NCI-H1436 (cell line): ENCODE data around the gene CHRNB2.

Experiments
- DNase-seq: peaks from one replicate; lab custom pipeline; 2025; lab: John Stamatoyannopoulos, UW

CHRNB2 gene

DNA sequence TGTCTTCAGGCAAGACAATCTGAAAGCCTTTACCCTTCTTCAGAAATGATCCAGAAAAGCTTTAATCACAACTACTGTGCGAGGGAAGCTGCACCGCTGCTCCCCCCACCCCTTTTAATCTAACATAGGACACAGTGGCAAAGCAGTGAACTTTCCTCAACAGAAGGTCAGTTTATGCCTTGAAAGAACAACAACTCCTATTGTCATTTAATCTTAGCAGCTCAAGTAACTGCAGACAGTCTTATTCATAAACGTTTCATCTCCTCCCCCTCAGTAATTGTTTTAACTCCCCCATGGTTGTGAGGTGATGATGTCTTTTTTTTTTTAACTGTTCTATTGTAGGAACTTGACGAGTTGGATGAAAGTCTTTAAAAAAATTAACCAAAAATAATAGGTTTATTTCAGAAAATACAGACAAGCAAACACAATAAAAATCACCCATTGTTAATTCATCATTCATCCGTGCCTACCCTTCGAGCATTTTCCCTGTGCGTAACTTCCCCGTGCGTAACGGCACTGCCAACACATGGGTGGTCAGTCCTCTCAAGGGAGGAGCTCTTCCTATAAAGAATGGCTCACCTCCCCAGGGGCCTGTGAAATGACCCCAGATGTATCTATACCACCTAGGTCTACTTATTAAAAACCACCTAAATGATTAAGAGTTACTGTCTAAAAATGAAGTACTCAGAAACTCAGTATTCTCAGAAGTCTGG is 43.7 kb downstream of the CHRNB2 start:
- no peak for DNase-seq

DNA sequence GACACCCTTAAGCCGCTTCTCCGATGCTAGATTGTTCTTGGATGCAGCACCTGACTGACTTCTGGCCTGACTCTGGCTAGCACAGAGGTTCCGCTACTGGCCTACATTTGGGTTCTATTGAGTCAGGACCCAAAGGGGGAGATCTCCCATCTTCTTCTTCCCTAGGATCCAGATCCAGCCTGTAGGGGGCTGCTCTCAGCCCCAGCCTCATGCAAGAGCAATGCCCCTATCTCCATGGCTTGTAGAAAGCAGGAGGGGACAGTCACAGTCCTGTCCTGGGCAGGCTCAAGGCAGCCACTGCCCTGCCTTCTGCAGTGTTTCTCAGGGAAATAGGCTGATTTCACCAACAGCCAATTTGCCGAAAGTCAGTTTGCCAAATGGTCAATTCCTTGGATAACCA is 46.7 kb downstream of the CHRNB2 start:
- DNase-seq = no peak

DNA sequence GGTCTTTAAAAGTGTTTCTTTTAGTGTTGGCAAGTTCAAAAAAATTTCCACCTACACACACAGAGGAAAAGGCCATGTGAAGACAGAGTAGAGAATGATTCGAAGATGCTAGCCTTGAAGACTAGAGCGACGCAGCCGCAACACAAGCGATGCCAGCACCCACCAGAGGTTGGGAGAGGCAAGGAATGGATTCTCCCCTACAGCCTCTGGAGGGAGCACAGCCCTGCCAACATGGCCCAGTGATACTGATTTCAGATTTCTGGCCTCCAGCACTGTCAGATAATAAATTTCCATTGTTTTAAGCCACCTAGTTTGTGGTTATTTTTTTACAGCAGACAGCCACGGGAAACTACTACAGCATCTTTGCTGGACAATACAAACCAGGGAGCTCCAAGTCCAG is 47.3 kb downstream of the CHRNB2 start:
- no peak for DNase-seq

DNA sequence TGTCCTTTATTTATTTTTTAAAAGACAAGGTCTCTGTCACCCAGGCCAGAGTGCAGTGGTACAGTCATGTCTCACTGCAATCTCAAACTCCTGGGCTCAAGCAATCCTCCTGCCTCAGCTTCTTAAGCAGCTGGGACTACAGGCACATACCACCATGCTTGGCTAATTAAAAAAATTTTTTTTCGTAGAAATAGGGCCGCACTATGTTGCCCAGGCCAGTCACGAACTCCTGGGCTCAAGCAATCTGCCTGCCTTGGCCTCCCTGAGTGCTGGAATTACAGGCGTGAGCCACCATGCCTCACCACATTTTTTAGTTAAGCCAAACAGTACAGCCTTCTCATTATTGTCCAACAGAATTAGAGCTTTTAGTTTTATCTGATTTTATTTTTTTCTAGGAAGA is 47.8 kb downstream of the CHRNB2 start:
- DNase-seq = no peak

DNA sequence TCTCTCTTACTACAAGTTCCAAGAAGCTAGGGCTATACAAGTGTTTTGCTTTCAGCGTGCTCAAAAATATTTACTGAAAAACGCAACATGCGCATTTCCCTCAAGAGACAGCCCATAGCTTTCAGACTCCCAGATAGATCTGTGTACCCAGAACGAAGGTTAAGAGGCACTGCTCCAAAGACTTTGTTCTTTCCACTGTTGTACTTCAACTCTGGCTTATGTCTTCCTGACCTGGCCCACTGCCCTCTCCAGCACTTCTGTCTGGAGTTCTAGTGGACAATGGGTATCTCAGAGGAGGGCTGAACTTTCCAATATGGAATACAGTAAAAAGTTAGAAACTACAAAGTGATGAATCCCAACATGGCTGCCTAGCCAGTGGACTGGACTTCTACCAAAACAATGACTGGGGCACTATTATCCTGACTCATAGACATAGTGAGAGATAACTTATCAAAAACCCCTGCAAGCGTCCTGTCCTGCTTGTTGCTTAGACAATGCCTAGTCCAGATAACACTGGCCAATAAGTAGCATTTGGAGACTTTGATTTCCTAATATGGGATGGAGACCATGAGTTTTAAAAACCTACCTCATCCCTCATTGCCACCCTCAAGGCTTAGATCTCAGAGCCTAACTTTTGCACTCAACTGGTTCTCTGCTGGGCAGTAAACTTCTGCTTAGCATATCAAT is 49.2 kb downstream of the CHRNB2 start:
- no peak for DNase-seq

DNA sequence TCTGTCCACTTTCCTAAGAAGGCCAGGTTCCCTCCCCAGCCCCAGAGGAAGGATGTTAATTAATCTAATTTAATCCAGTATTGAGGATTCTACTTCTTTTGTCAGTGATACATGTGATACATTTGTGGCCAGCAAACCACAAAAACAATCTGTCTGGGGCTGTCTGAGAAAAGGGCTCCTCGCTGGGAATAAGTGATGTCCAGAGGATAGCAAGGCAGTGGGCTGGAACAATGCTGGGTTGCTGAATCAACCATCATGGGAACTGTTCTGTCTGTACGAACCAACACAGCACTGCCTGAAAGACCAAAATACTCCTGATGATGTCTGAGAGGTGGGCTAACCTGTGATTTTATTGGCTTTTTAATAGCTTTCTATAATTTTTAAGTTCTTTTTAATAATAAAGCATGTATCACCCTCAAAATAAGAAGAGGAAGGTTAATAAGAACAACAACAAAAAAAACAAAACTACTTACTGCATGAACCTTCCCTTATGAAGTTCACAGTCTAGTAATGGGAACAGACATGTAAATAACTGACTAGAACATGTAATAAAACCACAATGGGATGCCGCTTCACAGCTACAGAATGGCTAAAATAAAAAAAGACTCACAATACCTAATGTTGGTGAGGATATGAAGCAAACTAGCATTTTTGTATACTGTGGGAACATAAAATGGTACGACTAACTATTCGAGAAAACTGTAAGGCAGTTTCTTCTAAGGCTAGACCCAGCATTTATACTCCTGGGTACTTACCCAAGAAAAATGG is 51.8 kb downstream of the CHRNB2 start:
- DNase-seq = no peak

DNA sequence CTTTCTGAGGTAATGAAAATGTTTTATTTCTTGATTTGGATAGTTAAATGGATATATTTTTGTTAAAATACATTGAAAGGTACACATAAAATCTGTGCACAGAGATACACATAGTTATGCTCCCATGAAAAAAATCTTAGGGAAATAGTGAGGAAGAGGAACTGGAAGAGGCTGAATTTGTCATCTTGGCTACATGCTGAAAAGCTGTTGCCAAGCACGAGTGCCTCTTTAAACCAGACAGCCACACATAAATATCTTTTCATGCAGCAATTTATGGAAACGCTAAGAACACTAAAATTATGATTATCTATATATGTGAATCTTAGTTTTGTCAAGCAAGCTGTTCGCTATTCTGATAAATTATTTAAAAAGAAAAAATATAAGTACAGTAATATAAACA is 53.2 kb downstream of the CHRNB2 start:
- DNase-seq = no peak

DNA sequence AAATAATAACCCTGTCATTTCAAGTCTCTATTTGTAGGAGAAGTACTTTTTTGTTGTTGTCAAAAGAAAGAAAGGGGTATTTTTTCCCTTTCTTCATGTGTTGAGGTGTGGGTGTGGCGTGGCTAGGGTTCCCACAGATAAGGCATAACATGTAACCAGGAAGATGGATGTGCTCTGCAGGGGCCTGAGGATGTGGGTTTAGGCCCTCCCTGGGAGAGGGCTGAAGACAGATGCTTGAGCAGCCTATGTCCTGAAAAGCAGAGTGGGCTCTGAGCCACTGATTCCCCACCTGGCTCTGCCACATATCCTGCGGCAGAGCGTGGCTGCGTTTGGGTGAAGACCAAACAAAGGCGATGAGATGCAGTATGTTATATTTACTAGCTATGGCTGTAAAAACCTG is 54.3 kb downstream of the CHRNB2 start:
- no peak for DNase-seq

DNA sequence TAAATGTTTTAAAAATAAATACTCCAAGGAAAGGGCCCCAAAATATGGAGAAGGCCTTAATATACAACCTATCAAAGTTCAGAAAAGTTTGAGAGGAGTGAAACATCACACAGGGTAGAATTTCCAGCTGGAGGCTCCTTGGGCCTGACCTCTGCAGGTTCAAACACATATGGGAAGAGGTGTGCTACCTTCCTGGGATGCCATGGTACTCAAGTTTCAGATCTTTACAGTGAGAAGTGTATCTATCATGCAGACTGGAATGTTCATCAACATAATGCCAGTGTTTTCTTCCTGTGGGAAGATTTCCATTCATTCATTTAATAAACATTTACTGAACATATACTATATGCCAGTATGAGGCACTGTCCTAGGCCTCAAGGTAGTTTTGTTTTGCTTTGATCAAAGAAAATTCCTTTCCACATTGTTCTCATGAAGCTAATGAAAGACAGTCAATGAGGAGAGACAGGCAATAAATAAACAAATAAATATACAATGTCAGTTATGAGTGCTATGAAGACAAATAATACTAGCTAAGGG is 55.0 kb downstream of the CHRNB2 start:
- DNase-seq = no peak

DNA sequence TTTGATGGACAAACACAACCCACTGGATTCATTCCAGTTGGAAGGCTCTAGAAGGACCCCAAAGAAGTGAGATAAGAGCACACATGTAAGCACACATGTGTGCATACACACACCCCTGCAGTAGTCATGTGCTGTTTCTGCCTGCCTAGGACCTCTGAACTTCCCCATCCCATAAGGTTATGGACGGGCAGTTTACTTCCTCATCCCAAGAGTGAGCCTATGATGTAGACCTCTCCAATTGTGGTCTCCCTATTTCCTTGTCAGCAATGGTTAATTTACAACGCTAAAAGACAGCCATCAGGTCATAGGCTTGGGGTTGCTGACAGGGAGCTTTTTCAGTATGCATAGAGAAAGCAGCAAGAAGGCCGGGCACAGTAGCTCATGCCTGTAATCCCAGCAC is 55.8 kb downstream of the CHRNB2 start:
- DNase-seq = no peak

DNA sequence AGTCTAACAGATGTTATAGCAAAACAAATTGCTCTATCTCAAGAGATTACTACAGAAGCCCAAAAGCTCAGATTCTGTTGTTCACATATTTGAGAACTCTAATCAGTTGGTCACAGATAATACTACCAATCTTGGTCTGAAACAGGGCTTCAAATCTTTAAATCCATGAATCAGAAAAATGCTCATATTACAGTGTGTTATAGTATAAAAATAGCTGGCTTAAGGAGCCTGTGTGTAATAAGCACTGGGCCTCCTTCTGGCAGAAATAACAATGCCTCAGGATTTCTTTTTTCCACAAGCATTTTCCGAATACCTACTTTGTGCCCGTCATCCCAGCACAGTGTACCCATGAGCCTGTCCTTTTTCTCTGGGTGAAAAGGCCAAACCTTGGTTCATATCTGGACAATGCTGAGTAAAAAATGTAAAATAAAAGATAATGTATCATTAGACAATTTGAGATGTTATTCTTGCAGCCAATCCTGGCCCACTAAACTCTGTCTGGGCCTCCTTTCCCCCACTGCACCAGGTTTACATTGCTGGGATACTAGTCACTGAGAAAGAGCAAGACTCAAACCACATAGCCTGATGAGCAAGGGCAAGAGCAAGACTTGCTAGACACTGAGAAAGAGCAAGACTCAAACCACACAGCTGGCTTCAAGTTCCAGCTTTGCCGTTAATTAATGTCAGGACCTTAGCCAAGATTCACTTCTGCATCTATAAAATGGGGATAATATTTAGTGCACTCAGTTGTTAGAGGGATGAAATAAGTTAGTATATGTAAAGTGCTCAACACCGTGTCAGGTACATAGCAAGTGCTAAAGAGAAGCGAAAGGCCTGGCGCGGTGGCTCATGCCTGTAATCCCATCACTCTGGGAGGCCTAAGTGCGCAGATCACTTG is 57.4 kb downstream of the CHRNB2 start:
- no peak for DNase-seq

DNA sequence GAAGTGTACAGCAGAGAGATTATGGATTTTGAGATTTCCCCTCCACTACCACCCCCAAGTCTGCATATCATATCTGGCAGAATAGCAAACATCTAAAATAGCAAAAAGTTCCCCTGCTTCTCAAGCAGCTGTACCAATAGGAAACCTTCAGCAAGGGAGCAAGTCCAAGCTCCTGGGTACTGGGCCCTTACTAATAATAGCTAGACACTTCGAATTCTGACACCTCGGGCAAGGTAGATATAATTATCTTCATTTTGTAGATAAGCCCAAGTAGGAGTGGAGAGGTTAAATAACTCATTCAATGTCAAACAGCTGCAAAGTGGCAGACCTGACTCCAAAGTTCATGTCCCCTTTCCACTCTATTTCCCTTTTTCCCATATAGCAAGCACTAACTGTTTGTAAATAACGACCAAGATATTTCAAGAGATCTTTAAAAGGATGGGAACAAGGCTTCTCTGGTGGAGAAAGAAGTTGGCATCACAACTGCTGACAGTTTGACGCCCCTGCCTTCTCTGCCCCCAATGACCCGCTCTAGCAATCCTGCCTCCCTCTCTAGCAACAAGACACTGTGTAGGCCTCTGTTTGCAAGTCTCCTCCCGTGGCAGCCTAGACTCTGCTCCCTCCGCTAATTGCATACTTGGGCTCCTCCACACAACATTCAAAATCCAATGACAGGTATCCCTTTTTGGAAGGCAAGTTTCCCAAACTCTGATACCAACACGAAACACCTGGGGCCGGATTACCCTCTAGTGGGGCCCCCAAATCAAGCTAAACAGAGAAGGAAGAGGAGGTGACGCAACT is 59.1 kb downstream of the CHRNB2 start:
- DNase-seq = no peak

DNA sequence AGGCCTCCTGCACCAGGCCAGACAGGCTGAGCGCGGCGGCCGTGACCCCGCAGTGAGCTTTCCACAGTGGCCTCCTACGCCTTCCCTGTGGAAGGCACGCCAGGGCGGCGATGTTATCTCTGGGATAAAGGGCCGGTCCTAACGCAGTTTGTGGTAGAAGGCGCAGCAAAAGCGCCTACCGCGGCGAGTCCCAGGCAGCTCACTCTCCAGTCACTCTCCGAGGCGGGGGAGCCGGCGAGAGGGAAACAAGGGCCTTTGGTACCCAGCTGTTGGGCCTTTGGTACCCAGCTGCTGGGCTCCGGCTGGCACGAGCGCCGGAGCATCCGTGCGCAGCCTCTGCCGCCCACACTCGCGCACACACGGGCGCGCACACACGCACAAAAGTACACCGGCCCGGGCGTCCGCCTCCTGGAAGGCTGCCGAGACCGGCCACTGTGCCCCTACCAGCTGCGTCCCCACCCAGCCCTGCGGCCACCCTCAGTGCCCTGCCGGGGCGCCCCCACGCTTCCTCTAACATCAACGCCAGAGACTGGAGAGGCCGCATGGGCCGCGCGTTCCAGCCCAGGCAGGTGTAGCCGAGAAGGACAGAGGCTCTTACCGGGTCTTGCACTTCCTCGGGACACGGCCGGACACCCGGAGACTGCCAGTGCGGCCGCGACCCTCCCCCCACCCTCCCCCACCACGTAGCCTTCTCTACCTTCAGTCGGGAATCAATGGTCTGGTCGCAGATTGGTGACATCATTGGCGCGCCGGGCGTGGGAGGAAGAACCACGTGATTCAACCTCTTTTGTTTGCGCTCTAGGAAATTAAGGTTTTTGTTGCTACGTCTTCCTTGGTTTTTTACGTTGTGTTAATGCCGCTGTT is 59.9 kb downstream of the CHRNB2 start:
- DNase-seq = peak; percentile 78

DNA sequence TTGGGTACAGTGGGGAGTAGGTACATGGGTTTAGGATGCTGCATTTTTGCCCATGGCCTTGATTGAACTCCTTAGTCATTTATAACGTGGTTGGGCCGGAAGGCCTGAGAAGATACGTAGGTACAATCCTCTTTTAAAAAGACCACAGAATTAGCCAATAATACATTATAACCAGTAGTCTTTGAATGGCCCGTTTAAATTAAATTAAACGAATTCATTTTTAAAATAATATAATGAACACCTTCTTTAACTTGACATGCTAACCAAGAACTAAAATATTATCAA is 60.5 kb downstream of the CHRNB2 start:
- DNase-seq = no peak

DNA sequence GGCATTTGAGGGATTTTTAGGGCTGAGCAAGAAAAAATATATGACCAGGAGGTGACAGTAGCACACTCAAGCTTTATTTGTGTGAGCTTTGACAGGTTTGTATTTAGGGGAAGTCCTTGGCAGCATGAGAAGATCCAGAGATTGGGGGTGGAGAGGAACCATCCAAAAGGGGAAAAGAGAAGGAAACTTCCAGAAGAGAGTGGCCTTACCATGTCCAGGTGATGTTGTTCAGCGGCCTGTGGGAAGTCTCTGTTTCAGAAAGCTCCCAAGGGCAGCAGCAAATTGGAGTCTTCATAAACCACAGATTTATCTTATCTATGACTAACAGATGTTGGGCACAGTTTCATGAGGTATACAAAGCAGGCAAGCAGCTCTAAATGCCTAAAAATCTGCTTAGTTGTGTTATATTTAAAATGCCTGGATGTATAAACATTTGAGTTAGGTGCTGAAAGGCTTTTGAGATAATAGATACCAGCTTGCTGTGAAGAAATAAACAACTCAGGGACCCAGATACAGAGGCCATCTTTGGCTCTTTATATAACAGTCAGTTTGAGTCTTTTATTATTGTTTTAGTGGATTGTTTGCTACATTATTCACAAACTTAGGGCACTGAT is 61.6 kb downstream of the CHRNB2 start:
- DNase-seq = no peak
